ENCODE results near the gene OR5K1.

The OR5K1 gene

DNA sequence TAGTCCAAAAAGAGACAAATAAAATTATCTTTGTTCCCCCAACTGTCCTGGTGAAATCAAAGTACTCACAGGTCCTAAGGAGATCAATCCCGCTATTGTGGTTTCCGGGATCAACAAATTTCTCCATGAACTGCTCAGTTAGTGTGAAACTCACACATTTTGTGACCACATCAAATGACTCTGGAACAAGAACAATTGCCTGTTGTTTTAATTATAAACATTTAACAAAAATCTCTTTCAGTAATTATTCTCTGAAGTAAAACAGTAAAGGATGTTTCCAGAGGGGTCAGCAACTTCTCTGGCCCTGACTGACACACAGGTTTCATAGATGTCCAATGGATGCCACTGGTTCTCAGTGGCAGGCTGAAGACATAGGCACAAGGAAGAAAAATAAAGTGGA is 55.8 kb downstream of the OR5K1 start:
- no peak for DNase-seq

DNA sequence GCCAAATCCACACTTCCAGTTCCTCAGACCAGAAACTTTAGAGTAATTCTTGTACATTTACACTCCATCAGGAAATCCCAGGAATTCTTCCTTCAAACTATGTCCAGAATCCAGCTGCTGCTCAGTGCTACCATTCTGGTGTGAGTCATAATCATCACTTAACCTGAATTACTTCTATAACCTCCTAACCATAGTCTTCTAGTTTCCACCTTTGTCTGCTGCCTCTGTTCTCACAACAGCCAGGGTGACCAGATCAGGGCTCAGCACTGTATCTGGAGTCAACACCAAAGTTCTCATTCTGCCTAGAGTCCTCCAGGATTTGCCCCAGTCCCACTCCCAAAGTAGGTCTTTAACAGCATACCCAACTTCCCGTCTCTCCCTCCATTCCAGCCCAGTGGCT is 56.4 kb downstream of the OR5K1 start:
- DNase-seq: peak; percentile 20

GRCh38 chr3:98521897-98522543 is 59.0 kb downstream of the OR5K1 start:
- peak; percentile 69 for DNase-seq

Data from activated naive CD4-positive, alpha-beta T cell treated with Interleukin-2 at 50 U/mL for 16 hours (primary cell).